Stimulated activated CD4-positive, alpha-beta T cell treated with anti-CD3 and anti-CD28 coated beads, Interleukin-12 subunit alpha, Interleukin-12 subunit beta, amount 100 ng/mL, for 4 hours (primary cell): ENCODE results near the gene NGF.

Experiments
- DNase-seq: peaks from one replicate; pipeline ENCODE4 v3.0.0-alpha.2; 2020

Gene NGF

GRCh38 chr1:115308969-115309368 is 29.1 kb downstream of the NGF start:
- no peak for DNase-seq

GRCh38 chr1:115307661-115308060 is 30.4 kb downstream of the NGF start:
- DNase-seq: no peak

DNA sequence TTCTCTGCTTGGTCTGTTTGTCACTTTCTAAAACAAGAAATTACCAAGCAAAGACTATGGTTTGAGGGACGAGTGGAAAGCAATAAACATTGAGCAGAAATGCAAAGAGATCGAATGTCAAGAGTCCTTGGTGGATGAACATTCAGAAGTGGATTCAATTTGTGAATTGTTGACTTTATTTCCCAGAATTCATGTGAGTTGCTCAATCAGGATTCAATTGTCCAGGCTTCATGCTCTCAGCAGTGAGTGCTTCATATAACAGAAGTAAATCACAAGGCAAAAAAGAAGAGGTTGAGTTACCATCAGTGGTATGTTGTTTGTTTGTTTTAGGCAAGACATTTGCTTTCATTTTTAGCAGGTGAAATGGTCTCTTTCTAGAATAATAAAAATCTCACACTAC is 31.9 kb downstream of the NGF start:
- DNase-seq: no peak

- DNase-seq: no peak
These were observed 34.7 kb downstream of the NGF start for GRCh38 chr1:115303364-115303763.

DNA sequence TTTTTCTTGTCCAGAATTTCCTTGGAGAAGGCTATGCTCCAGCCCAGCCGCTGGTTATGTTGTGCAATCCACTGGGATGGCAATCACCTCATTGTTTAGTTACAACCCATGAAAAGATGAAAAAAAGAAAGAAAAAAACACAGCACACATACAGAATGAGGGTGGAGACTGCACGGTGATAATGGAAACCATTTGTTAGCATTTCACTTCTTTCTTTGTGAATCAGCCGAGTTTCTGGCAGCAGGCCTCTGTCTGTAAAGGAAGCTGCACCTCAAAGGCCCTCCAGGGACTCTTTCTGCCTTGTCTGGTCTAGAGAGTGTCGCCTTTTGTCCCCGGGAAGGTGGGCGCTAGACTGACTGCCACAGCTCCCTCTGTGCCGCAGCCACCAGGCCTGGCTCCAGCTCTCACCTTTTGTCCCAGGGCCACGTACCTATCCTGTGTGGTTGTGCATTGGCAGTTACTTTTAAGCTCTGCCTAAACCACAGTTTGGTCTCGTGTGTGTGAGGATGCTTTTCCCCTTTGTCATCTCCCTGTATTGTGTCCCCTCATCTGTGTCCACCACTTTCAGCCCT is 35.6 kb downstream of the NGF start:
- no peak for DNase-seq

DNA sequence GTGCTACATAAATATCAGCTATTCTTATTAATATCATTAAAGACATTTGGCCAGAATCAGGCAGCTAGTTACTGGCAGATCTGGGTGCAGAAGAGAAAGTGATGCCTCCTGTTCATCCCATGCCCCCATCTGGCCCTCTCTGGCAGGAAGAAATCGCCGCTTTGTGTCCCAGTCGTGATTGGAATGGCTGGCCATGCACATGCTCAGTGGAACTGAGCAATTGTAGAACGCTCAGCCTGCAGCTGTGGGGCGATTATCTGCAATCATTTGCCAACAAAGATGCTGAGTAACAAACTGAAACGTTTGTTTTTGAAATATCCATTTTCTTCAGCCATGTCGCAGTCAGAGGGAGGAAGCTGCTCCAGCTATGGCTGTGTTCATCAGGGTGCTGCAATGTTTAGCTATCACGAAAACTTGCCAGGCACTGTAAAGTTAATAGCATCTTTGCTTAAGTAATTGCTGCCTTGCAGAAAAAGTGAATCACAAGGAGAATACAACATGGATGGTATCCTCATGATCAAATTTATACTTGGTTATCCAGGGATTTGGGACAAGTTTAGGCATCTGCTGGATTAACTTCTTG is 36.5 kb downstream of the NGF start:
- DNase-seq: no peak

GRCh38 chr1:115300087-115300876 is 37.8 kb downstream of the NGF start:
- DNase-seq: no peak

DNA sequence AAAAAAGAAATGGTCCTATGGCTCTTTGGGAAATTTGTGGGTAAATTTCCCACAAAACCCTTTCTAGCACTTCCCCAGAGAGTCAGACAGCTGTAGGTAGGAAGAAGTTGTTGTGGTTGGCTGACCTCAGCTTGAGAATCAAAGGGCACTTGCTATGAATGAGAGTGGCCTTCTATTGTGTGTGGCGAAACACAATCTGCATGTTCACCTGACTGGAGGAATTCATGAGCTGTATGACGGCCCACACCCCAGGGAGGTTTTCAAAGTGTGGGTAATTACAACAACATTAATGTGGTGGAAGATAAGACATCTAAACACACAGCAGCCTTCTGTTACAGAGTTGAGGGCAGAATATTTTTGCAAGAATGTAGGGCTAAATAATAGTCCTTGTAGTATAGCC is 38.8 kb downstream of the NGF start:
- no peak for DNase-seq

DNA sequence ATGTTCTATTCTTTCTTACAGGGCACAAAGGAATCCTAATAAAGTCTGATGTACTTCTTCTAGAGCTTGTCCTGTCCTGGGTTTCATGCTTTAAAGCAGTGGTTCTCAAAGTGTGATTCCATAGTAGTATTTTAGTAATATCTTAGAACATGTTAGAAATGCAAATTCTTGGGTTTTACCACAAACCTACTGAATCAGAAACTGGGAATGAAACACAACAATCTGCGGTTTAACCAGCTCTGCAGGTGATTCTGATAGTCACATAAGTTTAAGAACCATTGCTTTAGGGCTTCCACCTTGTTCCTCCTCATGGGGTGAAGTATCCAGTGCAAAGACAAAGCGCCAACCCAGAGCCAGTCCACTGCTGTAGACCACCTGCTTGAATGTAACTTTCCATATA is 41.1 kb downstream of the NGF start:
- no peak for DNase-seq

- DNase-seq: no peak
These were observed 41.9 kb downstream of the NGF start for GRCh38 chr1:115295904-115296696.

GRCh38 chr1:115293899-115294298 is 44.1 kb downstream of the NGF start:
- DNase-seq: no peak

DNA sequence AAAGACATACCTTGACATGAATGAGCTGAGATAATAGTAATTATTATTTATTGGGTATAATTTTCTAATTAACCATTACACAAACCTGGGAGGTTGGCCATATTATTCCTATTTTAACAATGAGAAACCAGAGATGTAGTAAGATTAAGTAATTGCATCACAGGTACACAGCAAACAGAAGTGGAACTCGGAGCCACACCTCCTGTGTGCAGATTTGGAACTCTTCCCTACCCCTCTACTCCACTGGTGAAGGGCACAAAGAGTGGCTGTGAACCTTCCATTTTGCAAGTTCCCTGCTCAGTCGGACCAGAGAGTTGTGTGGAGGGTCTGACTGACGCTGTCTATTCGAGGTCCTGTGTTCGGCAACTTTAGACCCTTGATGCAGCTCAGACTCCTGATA is 45.0 kb downstream of the NGF start:
- DNase-seq: no peak

DNA sequence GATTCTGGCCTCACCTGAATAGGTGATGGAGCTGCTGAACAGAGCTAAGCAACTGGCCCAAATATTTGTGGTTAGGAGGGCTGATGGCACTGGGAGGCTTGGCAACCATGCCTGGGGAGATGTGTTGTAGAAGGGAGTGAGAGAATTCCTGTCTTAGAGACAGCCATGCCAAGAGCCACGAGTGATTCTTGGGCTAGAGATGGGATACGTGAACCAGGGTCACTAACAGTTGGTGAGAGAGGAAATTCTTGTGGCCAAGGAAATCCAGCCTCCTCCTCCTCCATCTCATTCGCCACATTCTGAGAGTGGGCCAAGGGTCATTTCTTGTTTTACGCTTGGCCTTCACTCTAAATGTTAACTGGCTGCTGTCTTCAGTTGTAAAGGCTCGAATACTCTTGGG is 46.3 kb downstream of the NGF start:
- no peak for DNase-seq

DNA sequence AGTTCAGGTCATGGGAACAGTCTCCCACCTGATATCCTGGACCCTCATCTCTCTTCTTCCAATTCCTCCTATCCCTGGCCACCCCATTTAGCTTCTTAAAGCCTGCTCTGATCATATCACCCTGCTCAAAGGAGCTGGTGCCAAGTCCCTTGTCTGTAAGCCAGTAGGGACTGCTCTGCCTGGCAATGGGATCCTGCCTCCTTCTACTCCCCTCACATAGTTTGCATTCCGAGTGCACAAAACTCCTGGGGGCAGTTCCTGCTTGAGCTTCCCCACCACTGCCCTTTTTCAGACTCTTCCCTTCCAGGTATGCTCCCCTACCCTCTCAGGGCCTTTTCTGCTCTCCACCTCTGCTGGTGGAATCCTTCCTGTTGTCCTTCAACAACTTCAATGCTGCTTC is 48.1 kb downstream of the NGF start:
- DNase-seq: no peak

GRCh38 chr1:115288591-115289198 is 49.4 kb downstream of the NGF start:
- no peak for DNase-seq

- DNase-seq: no peak
These were observed 51.4 kb downstream of the NGF start for GRCh38 chr1:115286431-115287205.

- no peak for DNase-seq
These were observed 53.8 kb downstream of the NGF start for GRCh38 chr1:115284209-115284608.

GRCh38 chr1:115283681-115284146 is 54.3 kb downstream of the NGF start:
- no peak for DNase-seq

GRCh38 chr1:115283249-115283648 is 54.8 kb downstream of the NGF start:
- DNase-seq: no peak

GRCh38 chr1:115282807-115283208 is 55.2 kb downstream of the NGF start:
- DNase-seq: no peak

GRCh38 chr1:115281143-115281542 is 56.9 kb downstream of the NGF start:
- no peak for DNase-seq

- no peak for DNase-seq
These were observed 58.0 kb downstream of the NGF start for GRCh38 chr1:115280064-115280463.
